Measurements from ENCODE around the gene DCANP1.

Gene DCANP1

DNA sequence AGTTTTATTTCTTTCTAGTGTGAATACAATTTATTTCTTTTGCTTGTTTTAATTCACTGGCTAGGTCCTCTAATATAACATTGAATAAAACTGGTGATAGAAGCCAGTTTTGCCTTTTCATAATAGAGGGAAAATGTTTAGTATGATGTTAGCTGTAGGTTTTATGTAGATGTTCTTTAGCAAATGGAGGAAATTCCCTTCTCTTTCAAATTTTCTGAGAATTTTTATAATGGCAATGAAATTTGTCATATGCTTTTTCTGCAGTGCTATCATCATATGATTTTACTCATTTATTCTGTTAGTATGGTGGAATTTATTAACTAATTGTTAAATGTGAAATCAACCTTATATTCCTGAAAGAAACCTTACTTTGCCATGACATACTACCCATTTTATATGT, 30.1 kb downstream of the DCANP1 start:
- DNase-seq: no peak

DNA sequence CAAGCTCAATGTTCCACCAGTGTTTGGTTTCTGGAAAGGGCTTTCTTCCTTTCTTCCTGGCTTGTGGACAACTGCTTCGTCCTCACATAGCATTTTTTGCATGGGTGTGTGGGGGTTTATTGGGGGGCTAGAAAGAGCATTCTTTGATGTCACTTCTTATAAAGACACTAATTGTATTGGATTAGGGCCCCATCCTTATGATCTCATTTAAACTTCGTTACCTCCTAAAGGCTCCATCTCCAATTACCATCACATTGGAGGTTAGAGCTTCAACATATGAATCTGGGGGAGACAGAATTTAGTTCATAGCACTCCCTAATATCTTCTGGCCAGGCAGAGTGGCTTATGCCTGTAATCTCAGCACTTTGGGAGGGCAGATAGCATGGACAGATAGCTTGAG, 42.1 kb downstream of the DCANP1 start:
- no peak for DNase-seq

DNA sequence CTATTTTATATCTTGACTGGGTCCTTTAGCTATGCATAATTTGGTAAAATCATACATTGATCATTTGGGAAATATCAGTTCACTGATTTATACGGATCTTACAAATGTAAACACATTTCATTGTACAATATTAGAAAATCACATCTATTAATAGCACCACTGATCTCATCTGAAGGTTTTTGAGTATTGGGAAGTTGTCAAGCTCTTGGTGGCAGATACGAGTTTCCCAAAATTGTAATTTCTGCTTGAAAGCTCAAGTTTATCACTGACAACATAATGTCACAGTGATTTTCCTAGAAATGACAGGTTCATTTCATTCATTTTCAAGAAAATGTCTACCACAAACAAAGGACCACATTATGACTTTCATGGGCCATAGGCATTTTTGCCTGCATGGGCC, 45.1 kb downstream of the DCANP1 start:
- DNase-seq: no peak

DNA sequence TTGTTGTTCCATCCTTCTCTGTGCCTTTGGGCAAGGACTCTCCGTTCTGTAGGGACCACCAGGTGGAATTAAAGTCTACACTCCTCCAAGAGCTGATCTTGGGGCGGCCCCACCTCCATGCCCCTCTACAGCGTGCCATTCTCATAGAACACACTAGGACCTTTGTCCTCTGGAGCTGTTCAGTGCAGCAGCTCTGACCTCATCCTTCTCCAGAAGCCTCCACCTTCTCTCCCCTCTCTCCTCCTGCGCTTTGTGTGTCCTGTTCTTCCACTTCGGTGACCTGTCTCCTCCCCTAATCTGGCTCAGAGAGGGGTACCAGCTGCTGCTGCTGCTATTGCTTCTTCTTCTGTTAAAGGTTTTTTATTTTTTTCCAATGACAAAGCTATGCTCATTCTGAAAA, 46.3 kb downstream of the DCANP1 start:
- DNase-seq: peak; percentile 2 to 15

DNA sequence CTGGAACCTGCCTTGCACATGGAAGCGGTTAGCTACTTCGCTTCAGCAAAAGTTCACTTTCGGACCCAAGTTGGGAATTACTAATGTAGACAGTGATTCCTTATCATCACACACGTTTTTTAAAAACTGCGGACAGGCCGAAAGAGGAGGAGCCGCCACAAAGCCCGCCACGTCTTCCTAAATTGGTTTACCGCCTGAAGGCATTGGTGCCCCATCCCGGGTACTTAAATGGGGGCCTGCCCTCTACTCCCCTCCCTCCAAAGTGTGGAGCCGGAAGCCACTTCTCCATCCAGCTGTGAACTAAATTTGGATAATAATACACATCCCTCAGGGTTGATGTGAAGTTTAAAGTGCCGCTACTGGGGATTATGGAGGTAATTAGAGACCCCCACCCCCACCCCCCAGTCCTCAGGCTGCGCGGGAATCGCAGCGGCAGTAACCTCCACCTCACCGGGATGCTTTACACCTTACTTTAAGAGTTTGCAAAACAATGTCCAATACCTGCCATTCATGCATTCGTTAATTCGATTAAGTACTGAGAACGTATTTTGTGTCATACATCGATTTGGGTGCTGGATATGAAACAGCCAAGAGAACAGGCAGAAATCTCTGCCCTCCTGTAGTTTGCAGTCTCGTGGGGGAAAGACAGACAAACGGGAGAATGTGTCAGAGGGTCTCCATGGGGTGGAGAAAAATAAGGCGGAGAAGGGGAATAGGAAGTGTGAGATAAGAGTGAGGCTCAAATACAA, 47.2 kb downstream of the DCANP1 start:
- DNase-seq: no peak

DNA sequence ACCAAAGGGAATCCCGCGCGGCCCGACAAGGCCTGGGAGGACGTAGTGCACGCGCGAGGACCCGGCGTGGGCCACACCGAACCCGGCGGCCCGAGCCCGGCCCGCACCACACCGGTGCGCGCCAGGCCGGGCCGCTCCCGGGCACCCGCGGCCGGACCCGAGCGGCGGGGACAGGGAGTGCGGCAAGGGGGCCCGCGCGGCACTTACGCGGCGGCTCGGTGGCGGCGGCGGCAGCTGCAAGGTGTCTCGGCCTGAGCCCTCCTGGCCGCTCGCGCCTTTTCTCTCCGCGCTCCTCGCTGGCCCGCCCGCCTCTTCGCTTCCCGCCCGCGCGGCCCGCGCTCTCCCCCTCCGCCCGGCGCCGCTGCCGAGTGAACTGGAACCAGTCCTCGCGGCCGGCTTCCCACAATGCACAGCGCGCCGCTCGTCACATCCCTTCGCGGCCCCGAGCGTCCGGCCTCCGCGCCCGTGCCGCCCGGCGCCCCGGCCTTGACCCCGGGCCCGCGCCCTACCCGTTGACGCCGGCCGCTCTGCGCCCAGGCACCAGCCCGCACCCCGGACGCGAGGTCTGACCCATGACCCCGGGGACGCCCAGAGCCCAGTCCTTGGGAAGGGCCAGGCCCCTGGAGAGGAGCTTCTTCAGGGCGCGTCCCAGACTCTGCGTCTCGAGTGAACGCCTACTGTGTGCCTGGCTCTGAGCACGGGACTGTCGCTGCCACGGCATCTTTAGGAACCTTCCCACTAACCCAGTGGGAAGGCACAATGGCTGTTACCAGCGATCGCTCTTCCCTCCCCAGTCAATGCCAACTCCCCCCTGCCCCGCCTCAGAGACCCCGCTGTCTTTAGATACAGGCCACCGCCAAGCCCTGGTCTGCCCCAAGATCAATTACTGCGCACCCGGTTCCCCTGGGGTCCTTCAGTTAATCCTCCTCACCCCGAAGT, 48.0 kb downstream of the DCANP1 start, which contains the start of gene MACROH2A1:
Gene MACROH2A1, minus strand, starts transcription at position 377 of the 939 bp plus-strand sequence. CDS start 10,138 bp downstream, outside the sequence.
- DNase-seq: peak; percentile 55 to 81

DNA sequence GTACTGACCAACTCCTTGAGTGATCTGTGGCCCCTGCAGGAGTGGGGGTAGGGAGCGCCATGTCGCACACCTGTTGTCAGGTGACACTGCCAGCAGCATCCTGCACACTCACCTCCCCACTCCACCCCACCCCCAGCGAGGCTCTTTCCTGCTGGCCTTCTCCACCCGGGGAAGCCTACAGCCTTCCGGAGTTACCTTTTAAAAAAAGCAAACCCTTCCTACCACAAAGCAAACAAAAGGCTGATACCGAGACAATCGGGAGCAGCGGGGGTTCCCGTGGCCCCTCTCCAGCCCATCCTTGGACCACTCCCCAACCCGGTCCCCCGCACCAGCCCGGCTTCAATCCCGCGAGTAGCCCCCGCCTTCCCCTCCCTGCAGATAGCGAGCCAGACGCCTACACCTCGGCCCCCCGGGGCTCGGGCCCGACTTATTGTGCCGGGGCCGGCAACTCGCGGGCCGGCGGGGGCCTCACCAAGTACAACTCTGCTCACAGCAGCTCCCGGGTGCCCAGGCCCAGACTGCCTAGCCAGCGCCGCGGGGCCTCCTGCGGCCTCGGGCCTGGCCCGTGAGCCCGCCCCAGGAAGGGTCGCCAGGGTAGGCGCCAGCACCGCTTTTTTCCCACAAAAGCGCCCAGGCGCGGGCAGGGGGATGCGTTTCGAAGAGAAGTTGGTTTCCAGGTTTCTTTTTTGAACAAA, 48.8 kb downstream of the DCANP1 start:
- peak in 1 of 2 experiments; percentile 21 for DNase-seq

DNA sequence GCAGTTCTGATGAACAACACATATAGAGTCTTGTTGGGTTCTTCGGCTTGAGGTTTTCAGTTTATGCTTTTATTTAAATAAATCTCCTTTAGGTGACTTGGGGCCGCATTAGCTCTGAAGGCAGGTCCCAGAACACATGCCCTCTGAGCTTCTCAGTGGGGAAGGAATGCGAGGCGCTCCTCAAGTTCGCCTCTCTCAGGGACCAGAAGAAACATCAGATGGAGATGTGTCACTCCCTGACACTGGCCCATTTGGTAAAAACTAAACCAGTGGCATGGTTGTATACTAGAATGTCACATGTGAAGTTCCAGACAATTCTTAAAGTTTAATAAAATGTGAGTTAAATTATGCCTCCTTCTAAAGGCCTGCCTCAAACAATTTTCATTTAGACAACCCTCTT, 50.1 kb downstream of the DCANP1 start:
- no peak for DNase-seq

DNA sequence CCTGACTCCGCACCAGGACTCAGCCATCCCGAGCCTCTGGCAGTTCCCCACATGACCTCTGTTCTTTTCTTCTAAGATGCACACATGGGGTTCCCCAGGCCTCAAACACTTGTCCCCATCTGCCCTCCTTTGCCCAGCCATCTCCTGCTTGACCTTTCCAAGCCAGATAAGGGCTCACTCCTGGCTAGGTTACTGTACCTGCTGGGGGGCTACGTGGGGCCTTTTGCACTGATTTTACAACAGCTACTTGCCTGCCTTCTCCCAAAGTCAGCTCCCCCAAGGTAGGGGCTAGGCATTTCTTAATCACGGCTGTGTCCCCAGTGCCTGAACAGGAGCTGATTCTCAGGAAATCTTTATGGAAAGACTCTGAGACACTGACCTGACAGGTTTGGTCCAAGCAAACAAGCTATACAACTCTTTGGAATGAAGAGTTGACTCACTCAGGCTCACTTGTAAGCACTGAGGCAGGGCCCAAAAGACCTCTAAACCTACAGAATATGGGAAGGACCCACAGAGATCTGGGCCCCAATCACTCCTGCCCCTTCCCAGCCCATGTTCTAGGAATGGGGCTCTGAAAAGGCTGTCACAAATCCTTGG, 50.6 kb downstream of the DCANP1 start:
- DNase-seq: no peak

DNA sequence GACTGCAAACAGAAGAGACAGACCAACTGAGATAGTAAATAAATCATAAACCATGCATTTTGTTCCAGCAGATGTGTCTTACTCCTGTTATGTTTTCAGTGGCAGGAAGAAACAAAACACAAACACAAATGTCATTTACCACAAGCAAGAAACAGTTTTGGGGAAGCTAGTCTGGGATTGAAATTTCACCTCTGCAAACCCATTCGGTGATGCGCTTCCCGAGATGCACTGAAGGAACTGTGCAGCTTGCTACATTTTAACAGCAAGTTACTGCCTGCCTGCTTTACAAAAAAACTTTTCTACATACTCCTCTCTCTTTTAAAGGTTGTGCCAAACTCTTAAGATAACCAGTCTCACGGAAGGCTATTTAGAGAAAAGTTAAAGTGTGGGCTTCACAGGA, 51.3 kb downstream of the DCANP1 start:
- DNase-seq: no peak

DNA sequence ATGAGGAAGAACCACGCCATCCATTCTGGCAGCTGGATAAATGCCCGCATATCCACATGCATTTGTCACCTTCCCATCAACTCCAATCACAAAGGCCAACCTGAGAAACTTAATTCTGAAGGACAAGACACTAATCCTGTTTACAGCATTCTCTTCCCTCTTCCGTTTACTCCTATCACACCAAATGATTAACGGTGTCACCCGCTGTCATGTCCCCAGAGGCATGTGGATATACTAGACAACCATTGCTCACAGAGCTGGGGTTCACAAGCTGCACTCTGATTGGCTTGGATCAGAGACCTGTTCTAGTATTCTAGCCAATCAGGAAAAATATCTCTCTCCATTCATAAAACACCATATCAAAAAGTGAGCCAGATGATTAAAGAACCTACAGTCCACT, 51.7 kb downstream of the DCANP1 start:
- no peak for DNase-seq
